DOHH2 (cell line): ENCODE data around the gene HECW1.

ENCODE experiments used
- H3F3A ChIP-seq: fragments of 200-600 bp; sonication (generic), shearing (Covaris generic); 2 replicates; pipeline ENCODE4 v1.6.0; 2016; ENCODE audit warnings: antibody characterized with exemption, mild to moderate bottlenecking; ENCODE audit not compliant: control insufficient read depth, insufficient read depth
- H3K27ac ChIP-seq: fragments of 200-600 bp; sonication (generic); 2 replicates; pipeline ENCODE4 v1.5.1; 2014; ENCODE audit warnings: low read depth, mild to moderate bottlenecking, low read length, moderate library complexity
- H3K27me3 ChIP-seq: fragments of 200-600 bp; sonication (generic); 2 replicates; pipeline ENCODE4 v1.6.1; 2014; ENCODE audit warnings: mild to moderate bottlenecking, low read length, mixed read lengths; ENCODE audit not compliant: control insufficient read depth
- H3K36me3 ChIP-seq: fragments of 200-600 bp; sonication (generic); 2 replicates; pipeline ENCODE4 v1.6.1; 2014; ENCODE audit warnings: mild to moderate bottlenecking, low read length, moderate library complexity, mixed read lengths; ENCODE audit not compliant: control insufficient read depth
- H3K4me1 ChIP-seq: fragments of 200-600 bp; sonication (generic); 2 replicates; pipeline ENCODE4 v1.6.1; 2014; ENCODE audit warnings: mild to moderate bottlenecking, low read length, mixed read lengths; ENCODE audit not compliant: control insufficient read depth
- H3K4me2 ChIP-seq: fragments of 200-600 bp; sonication (generic); 2 replicates; pipeline ENCODE4 v1.6.0; 2014; ENCODE audit warnings: mild to moderate bottlenecking, low read length, moderate library complexity
- H3K4me3 ChIP-seq: fragments of 200-600 bp; sonication (generic); 2 replicates; pipeline ENCODE4 v1.5.1; 2014; ENCODE audit warnings: mild to moderate bottlenecking, low read length, mixed read lengths
- H3K79me2 ChIP-seq: fragments of 200-600 bp; sonication (generic); 2 replicates; pipeline ENCODE4 v1.6.1; 2014; ENCODE audit warnings: mild to moderate bottlenecking, low read length, mixed read lengths; ENCODE audit not compliant: control insufficient read depth
- H3K9me2 ChIP-seq: fragments of 200-600 bp; sonication (generic); replicated peaks from 2 replicates; pipeline ENCODE4 v1.6.1; 2014; ENCODE audit warnings: mild to moderate bottlenecking, low read length, mixed read lengths; ENCODE audit not compliant: control insufficient read depth
- H3K9me3 ChIP-seq: fragments of 200-600 bp; sonication (generic); 2 replicates; pipeline ENCODE4 v1.6.1; 2014; ENCODE audit warnings: antibody characterized with exemption, low read length, mixed read lengths; ENCODE audit not compliant: control insufficient read depth, insufficient read depth
- H4K20me1 ChIP-seq: fragments of 200-600 bp; sonication (generic); 2 replicates; pipeline ENCODE4 v1.6.0; 2014; ENCODE audit warnings: low read depth, mild to moderate bottlenecking, antibody characterized with exemption, low read length, moderate library complexity; ENCODE audit not compliant: control insufficient read depth, insufficient read depth
- CTCF ChIP-seq: fragments of 200-600 bp; sonication (generic); IDR thresholded peaks from one replicate; pipeline ENCODE4 v1.5.1; 2014; ENCODE audit warnings: antibody characterized with exemption, mild to moderate bottlenecking, low read depth, low read length; ENCODE audit not compliant: poor library complexity, severe bottlenecking
- EZH2phosphoT487 ChIP-seq: fragments of 200-600 bp; sonication (generic); IDR thresholded peaks from 2 replicates; pipeline ENCODE4 v1.6.1; 2017; ENCODE audit warnings: borderline replicate concordance, mild to moderate bottlenecking, antibody characterized with exemption, low read length, moderate library complexity, mixed read lengths

Gene HECW1

DNA sequence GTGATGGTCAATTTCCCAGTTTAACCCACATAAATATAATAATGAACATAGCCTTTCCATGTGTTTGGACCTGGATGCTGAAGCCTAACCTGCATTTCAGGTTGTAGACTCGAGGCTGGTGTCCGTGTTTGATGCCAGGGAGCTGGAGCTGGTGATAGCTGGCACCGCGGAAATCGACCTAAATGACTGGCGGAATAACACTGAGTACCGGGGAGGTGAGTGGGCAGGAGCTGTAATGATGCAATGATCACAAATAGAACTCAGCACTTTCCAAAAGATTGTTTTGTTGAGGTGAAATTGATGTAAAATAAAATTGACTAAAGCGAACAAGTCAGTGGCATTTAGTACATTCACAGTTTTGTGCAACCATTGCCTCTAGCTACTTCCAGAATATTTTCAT lies 439.7 kb downstream of the HECW1 start:
- H4K20me1 ChIP-seq, result no peaks in the 10 kb centered on the region
- no peaks in the 10 kb centered on the region for H3F3A ChIP-seq
- H3K9me3 ChIP-seq, result no peaks in the 10 kb centered on the region
- H3K27ac ChIP-seq, result no peak overlapping the region
- TF ChIP-seq CTCF (no peak), EZH2phosphoT487 (no peak)
- no peak overlapping the region for H3K4me2 ChIP-seq
- peaks cover 22% of the 10 kb centered on the region for H3K27me3 ChIP-seq
- H3K36me3 ChIP-seq, result no peaks in the 10 kb centered on the region
- H3K4me1 ChIP-seq, result no peaks in the 10 kb centered on the region
- no peak overlapping the region for H3K4me3 ChIP-seq
- no peaks in the 10 kb centered on the region for H3K79me2 ChIP-seq
- H3K9me2 ChIP-seq, result no peaks in the 10 kb centered on the region

GRCh38 chr7:43553999-43554398 lies 441.6 kb downstream of the HECW1 start:
- Histone ChIP-seq H3K27me3 (peaks cover 23% of the 10 kb centered on the region), H3K79me2 (no peaks in the 10 kb centered on the region), H3K4me3 (no peak overlapping the region), H3K4me2 (no peak overlapping the region), H3K4me1 (no peaks in the 10 kb centered on the region), H4K20me1 (no peaks in the 10 kb centered on the region), H3K36me3 (no peaks in the 10 kb centered on the region), H3K27ac (no peak overlapping the region), H3K9me2 (no peaks in the 10 kb centered on the region), H3F3A (no peaks in the 10 kb centered on the region), H3K9me3 (no peaks in the 10 kb centered on the region)
- no peak for TF ChIP-seq EZH2phosphoT487
- TF ChIP-seq CTCF, result no peak

DNA sequence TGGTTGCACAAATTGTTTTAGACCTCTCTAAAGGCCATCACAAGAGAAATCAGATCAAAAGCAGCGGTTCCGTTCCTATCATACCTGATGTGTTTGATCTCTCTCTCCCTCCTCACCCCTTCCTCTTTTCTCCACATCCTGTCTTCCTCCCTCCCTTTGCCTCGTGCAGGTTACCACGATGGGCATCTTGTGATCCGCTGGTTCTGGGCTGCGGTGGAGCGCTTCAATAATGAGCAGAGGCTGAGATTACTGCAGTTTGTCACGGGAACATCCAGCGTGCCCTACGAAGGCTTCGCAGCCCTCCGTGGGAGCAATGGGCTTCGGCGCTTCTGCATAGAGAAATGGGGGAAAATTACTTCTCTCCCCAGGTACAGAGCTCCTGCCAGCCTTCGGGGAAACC lies 442.0 kb downstream of the HECW1 start:
- H3K79me2 ChIP-seq, result no peaks in the 10 kb centered on the region
- H4K20me1 ChIP-seq, result no peaks in the 10 kb centered on the region
- H3K9me3 ChIP-seq, result no peaks in the 10 kb centered on the region
- H3K27me3 ChIP-seq, result peaks cover 21% of the 10 kb centered on the region
- H3K4me1 ChIP-seq, result no peaks in the 10 kb centered on the region
- TF ChIP-seq CTCF, result no peak
- TF ChIP-seq EZH2phosphoT487, result no peak
- H3K36me3 ChIP-seq, result no peaks in the 10 kb centered on the region
- no peaks in the 10 kb centered on the region for H3F3A ChIP-seq
- H3K4me2 ChIP-seq, result no peak overlapping the region
- H3K27ac ChIP-seq, result no peak overlapping the region
- H3K9me2 ChIP-seq, result no peaks in the 10 kb centered on the region
- H3K4me3 ChIP-seq, result no peak overlapping the region
